IMR-90 (cell line): ENCODE measurements around the gene RAB9A. TPM values are rescaled to one million over a fixed set of nuclear protein-coding genes. Genes with fewer than 3 reads are reported as not detected.

ENCODE experiments used
- ATAC-seq: fragments of 200-7000 bp; cut with Tn5 transposase; 2 replicates; pipeline ENCODE4 v1.9.1; 2020; ENCODE audit warnings: low read depth, mild to moderate bottlenecking, moderate library complexity
- BruUV-seq: library from RNA; stranded (reverse); fragments of 400-500 nt; replicated peaks from 2 replicates; lab custom pipeline; 2021; lab: Mats Ljungman, UMichigan
- CTCF ChIA-PET: fragments of 300-600 bp; formaldehyde crosslinking; extraction: SDS; loops from one replicate; lab custom pipeline; 2021; ENCODE audit warnings: antibody characterized with exemption; lab: Yijun Ruan, JAX
- POLR2A ChIA-PET: fragments of 300-600 bp; sonication (Branson Sonifier 250); formaldehyde crosslinking; loops from one replicate; lab custom pipeline; 2022; ENCODE audit warnings: antibody characterized with exemption; ENCODE audit not compliant: unreplicated experiment; lab: Charles Lee
- DNase-seq: peaks from one replicate; pipeline ENCODE4 v3.0.0; 2013
- H2AFZ ChIP-seq: replicated peaks from 2 replicates; pipeline ENCODE3; 2013; ENCODE audit warnings: low read length, mild to moderate bottlenecking; ENCODE audit not compliant: poor library complexity
- H2AK5ac ChIP-seq: 2 replicates; pipeline ENCODE4 v1.6.1; 2013; ENCODE audit warnings: low read depth, low read length, inconsistent platforms
- H2AK9ac ChIP-seq: replicated peaks from 2 replicates; pipeline ENCODE3; 2013; ENCODE audit warnings: mild to moderate bottlenecking, low read depth, low read length, moderate library complexity; ENCODE audit not compliant: poor library complexity
- H2BK120ac ChIP-seq: 2 replicates; pipeline ENCODE4 v1.6.1; 2013; ENCODE audit warnings: low read depth, low read length, inconsistent platforms
- H2BK15ac ChIP-seq: 3 replicates; pipeline ENCODE4 v1.6.1; 2013; ENCODE audit warnings: low read depth, low read length, inconsistent platforms
- H2BK20ac ChIP-seq: 2 replicates; pipeline ENCODE4 v1.6.1; 2013; ENCODE audit warnings: low read depth, mild to moderate bottlenecking, inconsistent platforms, low read length, moderate library complexity
- H2BK5ac ChIP-seq: 2 replicates; pipeline ENCODE4 v1.6.1; 2013; ENCODE audit warnings: mild to moderate bottlenecking, low read depth, low read length, inconsistent platforms; ENCODE audit not compliant: poor library complexity, severe bottlenecking
- H3K14ac ChIP-seq: replicated peaks from 2 replicates; pipeline ENCODE4 v1.6.1; 2013; ENCODE audit warnings: low read depth, low read length, inconsistent platforms
- H3K18ac ChIP-seq: 2 replicates; pipeline ENCODE4 v1.6.1; 2013; ENCODE audit warnings: low read depth, low read length, control low read depth
- H3K23ac ChIP-seq: 2 replicates; pipeline ENCODE4 v1.6.1; 2013; ENCODE audit warnings: low read depth, low read length, inconsistent platforms
- H3K27ac ChIP-seq: 2 replicates; pipeline ENCODE4 v1.5.1; 2013; ENCODE audit warnings: mild to moderate bottlenecking, control low read depth, low read length; ENCODE audit not compliant: insufficient read depth
- H3K27me3 ChIP-seq: 2 replicates; pipeline ENCODE4 v1.6.1; 2013; ENCODE audit warnings: low read length; ENCODE audit not compliant: control insufficient read depth, insufficient read depth
- H3K36me3 ChIP-seq: 2 replicates; pipeline ENCODE4 v1.6.1; 2013; ENCODE audit warnings: low read length, mixed read lengths; ENCODE audit not compliant: control insufficient read depth, insufficient read depth
- H3K4ac ChIP-seq: 2 replicates; pipeline ENCODE4 v1.6.1; 2013; ENCODE audit warnings: low read depth, low read length, inconsistent platforms
- H3K4me1 ChIP-seq: 2 replicates; pipeline ENCODE4 v1.6.1; 2013; ENCODE audit warnings: low read length, mixed read lengths; ENCODE audit not compliant: control insufficient read depth, insufficient read depth
- H3K4me2 ChIP-seq: 2 replicates; pipeline ENCODE4 v1.6.1; 2013; ENCODE audit warnings: low read depth, mild to moderate bottlenecking, control low read depth, low read length, moderate library complexity
- H3K4me3 ChIP-seq: 2 replicates; pipeline ENCODE4 v1.5.1; 2013; ENCODE audit warnings: low read depth, mild to moderate bottlenecking, control low read depth, low read length, moderate library complexity; ENCODE audit not compliant: insufficient read depth
- H3K56ac ChIP-seq: 2 replicates; pipeline ENCODE4 v1.6.1; 2013; ENCODE audit warnings: low read length, inconsistent platforms; ENCODE audit not compliant: insufficient read depth; ENCODE audit errors: extremely low read depth
- H3K79me1 ChIP-seq, 2 experiments: 2 replicates each; pipeline ENCODE4 v1.6.1; 2013; ENCODE audit warnings: low read length in 2 of 2, inconsistent platforms in 1 of 2, low read depth in 1 of 2
- H3K9ac ChIP-seq: 2 replicates; pipeline ENCODE4 v1.6.1; 2013; ENCODE audit warnings: low read depth, low read length, control low read depth
- H3K9me1 ChIP-seq: 2 replicates; pipeline ENCODE4 v1.6.1; 2013; ENCODE audit warnings: low read length, inconsistent platforms; ENCODE audit not compliant: insufficient read depth
- H3K9me3 ChIP-seq: 2 replicates; pipeline ENCODE4 v1.6.1; 2013; ENCODE audit warnings: low read length; ENCODE audit not compliant: control insufficient read depth, insufficient read depth
- H4K20me1 ChIP-seq: 2 replicates; pipeline ENCODE4 v1.6.1; 2013; ENCODE audit warnings: low read length, inconsistent platforms; ENCODE audit not compliant: insufficient read depth
- H4K5ac ChIP-seq: 2 replicates; pipeline ENCODE4 v1.6.1; 2013; ENCODE audit warnings: mild to moderate bottlenecking, low read depth, low read length, control low read depth
- H4K8ac ChIP-seq, 2 experiments: 2 replicates each; pipeline ENCODE4 v1.6.1; 2013; ENCODE audit warnings: low read depth in 2 of 2, low read length in 2 of 2, control low read depth in 1 of 2, inconsistent platforms in 1 of 2
- H4K91ac ChIP-seq: 2 replicates; pipeline ENCODE4 v1.6.1; 2013; ENCODE audit warnings: low read depth, low read length, inconsistent platforms; ENCODE audit not compliant: insufficient read depth
- MXI1 ChIP-seq: IDR thresholded peaks from 2 replicates; pipeline ENCODE4 v1.6.1; 2012; ENCODE audit warnings: low read depth, mild to moderate bottlenecking, low read length, moderate library complexity, borderline replicate concordance
- WGBS, 2 experiments: methylation state at CpG; one replicate each; pipeline versions ENCODE4 v1.1.5 to v1.1.7; 2013; ENCODE audit warnings: missing lambda C conversion rate in 2 of 2; ENCODE audit not compliant: insufficient read length in 1 of 2; ENCODE audit errors: extremely low coverage in 2 of 2; 5-methylcytosine and 5-hydroxymethylcytosine counted together
- dilution Hi-C: fragments of 300-500 bp; cut with HindIII; formaldehyde crosslinking; loops from one replicate; pipeline ENCODE4 v1.14.3; 2018; ENCODE audit warnings: low sequenced_read_pairs; ENCODE audit not compliant: unreplicated experiment
- in situ Hi-C: fragments of 300-500 bp; cut with MboI; formaldehyde crosslinking; loops from 3 replicates; pipeline ENCODE4 v1.14.3; 2019; ENCODE audit warnings: low sequenced_read_pairs, inconsistent platforms, mixed read lengths
- intact Hi-C: fragments of 100-400 bp; cut with micrococcal nuclease; formaldehyde crosslinking; loops from 2 replicates; pipeline ENCODE4 v1.10.0; 2022
- polyA plus RNA-seq, 3 experiments: library from polyadenylated mRNA; depleted of rRNA; stranded (reverse); fragments of >200 nt; gene quantifications; 2 replicates each; pipeline ENCODE4 v1.2.3, GENCODE V29; 2012; ENCODE audit warnings: low replicate concordance in 1 of 3
- total RNA-seq: library from RNA; depleted of rRNA; stranded (reverse); fragments of >200 nt; gene quantifications from 2 replicates; pipeline ENCODE4 v1.2.3, GENCODE V29; 2012

The RAB9A gene
- total and polyA plus RNA-seq, 2 of the 4 experiments (the other 2 are of a cell fraction), result 15.8 to 22.3 TPM

DNA sequence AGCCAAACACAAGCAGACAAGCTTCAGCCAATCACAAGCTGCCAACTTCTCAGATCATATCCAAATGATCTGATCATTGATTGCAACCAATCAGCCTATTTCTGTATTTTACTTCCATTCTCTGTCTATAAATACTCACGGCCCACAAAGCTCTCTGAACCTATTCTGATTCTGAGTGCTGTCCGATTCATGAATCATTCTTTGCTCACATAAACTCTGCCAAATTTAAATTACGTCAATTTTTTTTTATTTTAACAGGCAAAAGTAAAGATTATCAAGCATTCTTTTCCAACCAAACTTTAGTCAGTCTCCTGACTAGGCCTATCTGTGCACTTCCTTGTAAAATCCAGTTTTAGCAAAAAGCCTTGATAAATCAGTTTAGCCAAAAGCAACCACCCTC, 37.8 kb upstream of the RAB9A start:
- ChIA-PET CTCF (interaction anchor here (1.5 kb wide), 1 partner anchor 144 kb away, joined by 5 read pairs; no protein-coding TSS in a partner anchor), POLR2A (no interaction called here)
- TF ChIP-seq MXI1, result no peak
- peak overlapping the region; percentile 68; the same call in 1 of the 2 replicates for H2BK20ac ChIP-seq
- in situ Hi-C loops (loop anchor here (5.0 to 10.0 kb wide), 2 partner anchors 376 to 696 kb away; partner anchors contain the start of gene GEMIN8), dilution Hi-C loops (no loop called here), intact Hi-C loops (loop anchor here (5.0 kb wide), 1 partner anchor 679 kb away; no protein-coding TSS in a partner anchor)
- H4K91ac ChIP-seq, result no peak overlapping the region
- DNase-seq (peak; percentile 66), ATAC-seq (no peak)
- H2AK5ac ChIP-seq, result no peak overlapping the region
- no peaks in the 10 kb centered on the region for H3K9me3 ChIP-seq
- H3K9me1 ChIP-seq, result peaks cover 4% of the 10 kb centered on the region; the same call in 1 of the 2 replicates
- peak overlapping the region; percentile 54; the same call in 1 of the 3 replicates for H2BK15ac ChIP-seq
- no peak overlapping the region for H2AFZ ChIP-seq
- peaks cover 6% of the 10 kb centered on the region for H3K4me1 ChIP-seq
- no peak overlapping the region for H3K4me3 ChIP-seq
- peak overlapping the region; percentile 62; the same call in 1 of the 2 replicates for H2BK120ac ChIP-seq
- H3K18ac ChIP-seq, result peak overlapping the region; percentile 47; the same call in 1 of the 2 replicates
- no TSS peak for BruUV-seq
- H3K79me1 ChIP-seq, result no peaks in the 10 kb centered on the region; a peak in 1 of 4 replicates
- no peak overlapping the region for H4K8ac ChIP-seq
- peaks cover 4% of the 10 kb centered on the region; the same call in 1 of the 2 replicates for H4K20me1 ChIP-seq
- no peak overlapping the region; the same call in 1 of the 2 replicates for H3K27ac ChIP-seq
- no peak overlapping the region for H2AK9ac ChIP-seq
- H3K14ac ChIP-seq, result no peak overlapping the region
- no peaks in the 10 kb centered on the region for H3K36me3 ChIP-seq
- no CpG with 5 or more reads among the region's 3 CpGs for WGBS, 2 experiments
- H3K23ac ChIP-seq, result no peak overlapping the region
- H3K56ac ChIP-seq, result no peak overlapping the region
- no peak overlapping the region for H3K4me2 ChIP-seq
- H3K9ac ChIP-seq, result no peak overlapping the region
- H4K5ac ChIP-seq, result peak overlapping the region; percentile 51; the same call in 1 of the 2 replicates
- no peaks in the 10 kb centered on the region; the same call in 1 of the 2 replicates for H3K27me3 ChIP-seq
- H2BK5ac ChIP-seq, result peak overlapping the region; percentile 78
- peak overlapping the region; percentile 56 for H3K4ac ChIP-seq
